Measurements from ENCODE around the gene ECPAS.

- TF ChIP-seq, protein P1, sequence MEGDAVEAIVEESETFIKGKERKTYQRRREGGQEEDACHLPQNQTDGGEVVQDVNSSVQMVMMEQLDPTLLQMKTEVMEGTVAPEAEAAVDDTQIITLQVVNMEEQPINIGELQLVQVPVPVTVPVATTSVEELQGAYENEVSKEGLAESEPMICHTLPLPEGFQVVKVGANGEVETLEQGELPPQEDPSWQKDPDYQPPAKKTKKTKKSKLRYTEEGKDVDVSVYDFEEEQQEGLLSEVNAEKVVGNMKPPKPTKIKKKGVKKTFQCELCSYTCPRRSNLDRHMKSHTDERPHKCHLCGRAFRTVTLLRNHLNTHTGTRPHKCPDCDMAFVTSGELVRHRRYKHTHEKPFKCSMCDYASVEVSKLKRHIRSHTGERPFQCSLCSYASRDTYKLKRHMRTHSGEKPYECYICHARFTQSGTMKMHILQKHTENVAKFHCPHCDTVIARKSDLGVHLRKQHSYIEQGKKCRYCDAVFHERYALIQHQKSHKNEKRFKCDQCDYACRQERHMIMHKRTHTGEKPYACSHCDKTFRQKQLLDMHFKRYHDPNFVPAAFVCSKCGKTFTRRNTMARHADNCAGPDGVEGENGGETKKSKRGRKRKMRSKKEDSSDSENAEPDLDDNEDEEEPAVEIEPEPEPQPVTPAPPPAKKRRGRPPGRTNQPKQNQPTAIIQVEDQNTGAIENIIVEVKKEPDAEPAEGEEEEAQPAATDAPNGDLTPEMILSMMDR (IDR thresholded peaks at IDR 0.05; ENCODE audit: poor library complexity): no peak
- TF ChIP-seq EZH2phosphoT487 (IDR thresholded peaks at IDR 0.05; ENCODE audit: low read depth, severe bottlenecking, unreplicated experiment) (no peak), EZH2 (IDR thresholded peaks at IDR 0.05; ENCODE audit: borderline replicate concordance) (no peak)
These were observed 350 bp upstream of the ECPAS start for GRCh38 chr9:111484572-111484894.
